OCI-LY7 (cell line): Measurements from ENCODE around the gene ARID5A. TPM values are rescaled to one million over a fixed set of nuclear protein-coding genes. Genes with fewer than 3 reads are reported as not detected.

ENCODE experiments used
- BruUV-seq: library from RNA; stranded (reverse); fragments of 400-500 nt; replicated peaks from 2 replicates; lab custom pipeline; 2021; lab: Mats Ljungman, UMichigan
- CTCF ChIA-PET: fragments of 300-600 bp; sonication (Branson Sonifier 250); formaldehyde crosslinking; loops from one replicate; lab custom pipeline; 2022; ENCODE audit warnings: antibody characterized with exemption; ENCODE audit not compliant: unreplicated experiment; lab: Charles Lee
- POLR2A ChIA-PET: fragments of 300-600 bp; sonication (Branson Sonifier 250); formaldehyde crosslinking; loops from one replicate; lab custom pipeline; 2022; ENCODE audit warnings: antibody characterized with exemption; lab: Charles Lee
- DNase-seq: peaks from one replicate; pipeline ENCODE4 v3.0.0-alpha.2; 2015; ENCODE audit warnings: low spot score
- H2AFZ ChIP-seq: fragments of 200-600 bp; sonication (generic), shearing (Covaris generic); 2 replicates; pipeline ENCODE4 v1.6.1; 2014; ENCODE audit warnings: mild to moderate bottlenecking, antibody characterized with exemption, low read length, moderate library complexity
- H3K27ac ChIP-seq: fragments of 200-600 bp; sonication (generic); 2 replicates; pipeline ENCODE4 v1.5.1; 2014; ENCODE audit warnings: mixed run types, low read depth, mild to moderate bottlenecking, moderate library complexity, low read length, inconsistent platforms; ENCODE audit not compliant: poor library complexity, severe bottlenecking
- H3K36me3 ChIP-seq: fragments of 200-600 bp; sonication (generic); 2 replicates; pipeline ENCODE4 v1.6.1; 2014; ENCODE audit warnings: mild to moderate bottlenecking, antibody characterized with exemption, low read length, moderate library complexity, mixed read lengths; ENCODE audit not compliant: insufficient read depth
- H3K4me1 ChIP-seq: fragments of 200-600 bp; sonication (generic); 2 replicates; pipeline ENCODE4 v1.5.1; 2014; ENCODE audit warnings: mild to moderate bottlenecking, low read length; ENCODE audit not compliant: insufficient read depth, poor library complexity, severe bottlenecking
- H3K4me2 ChIP-seq: fragments of 200-600 bp; sonication (generic); 2 replicates; pipeline ENCODE4 v1.6.1; 2014; ENCODE audit warnings: mild to moderate bottlenecking, low read length
- H3K4me3 ChIP-seq: fragments of 200-600 bp; sonication (generic); 2 replicates; pipeline ENCODE4 v1.5.1; 2014; ENCODE audit warnings: mild to moderate bottlenecking, low read depth, low read length; ENCODE audit not compliant: poor library complexity, severe bottlenecking
- H3K79me2 ChIP-seq: fragments of 200-600 bp; sonication (generic); 2 replicates; pipeline ENCODE4 v1.6.1; 2016; ENCODE audit warnings: low read depth, mild to moderate bottlenecking, low read length, moderate library complexity, mixed read lengths; ENCODE audit not compliant: insufficient read depth
- H3K9me2 ChIP-seq: fragments of 200-600 bp; sonication (generic); 2 replicates; pipeline ENCODE4 v1.6.1; 2016; ENCODE audit warnings: mild to moderate bottlenecking, low read length, mixed read lengths; ENCODE audit not compliant: insufficient read depth
- H3K9me3 ChIP-seq: fragments of 200-600 bp; sonication (generic); 2 replicates; pipeline ENCODE4 v1.6.1; 2014; ENCODE audit warnings: mild to moderate bottlenecking, mixed run types, low read length, mixed read lengths
- H4K20me1 ChIP-seq: fragments of 200-600 bp; sonication (generic); 2 replicates; pipeline ENCODE4 v1.6.1; 2014; ENCODE audit warnings: mild to moderate bottlenecking, antibody characterized with exemption, low read length, moderate library complexity, mixed read lengths; ENCODE audit not compliant: insufficient read depth
- EZH2phosphoT487 ChIP-seq: fragments of 200-600 bp; sonication (generic); IDR thresholded peaks from 2 replicates; pipeline ENCODE4 v1.6.1; 2018; ENCODE audit warnings: low read depth, borderline replicate concordance, mild to moderate bottlenecking, mixed run types, antibody characterized with exemption, low read length, moderate library complexity, mixed read lengths
- intact Hi-C: fragments of 100-400 bp; cut with micrococcal nuclease; formaldehyde crosslinking; loops from one replicate; pipeline ENCODE4 v1.10.0; 2022; ENCODE audit not compliant: unreplicated experiment
- total RNA-seq, 2 experiments: library from RNA; depleted of rRNA in 1 of 2; stranded (reverse); fragments of >200 nt in 1 of 2; shearing (Covaris generic) in 1 of 2; gene quantifications; 2 replicates each; pipeline ENCODE4 v1.2.3, GENCODE V29; 2014 to 2022
- TF ChIP-seq, protein P1 (sequence below): fragments of 200-600 bp; sonication (generic); conservative IDR thresholded peaks from 2 replicates; pipeline ENCODE4 v1.5.1; 2014; ENCODE audit warnings: mild to moderate bottlenecking, antibody characterized with exemption, low read length, moderate library complexity, mixed read lengths

Gene ARID5A
- total RNA-seq, 2 experiments from 2014 or later = 4.4 to 6.0 TPM

DNA sequence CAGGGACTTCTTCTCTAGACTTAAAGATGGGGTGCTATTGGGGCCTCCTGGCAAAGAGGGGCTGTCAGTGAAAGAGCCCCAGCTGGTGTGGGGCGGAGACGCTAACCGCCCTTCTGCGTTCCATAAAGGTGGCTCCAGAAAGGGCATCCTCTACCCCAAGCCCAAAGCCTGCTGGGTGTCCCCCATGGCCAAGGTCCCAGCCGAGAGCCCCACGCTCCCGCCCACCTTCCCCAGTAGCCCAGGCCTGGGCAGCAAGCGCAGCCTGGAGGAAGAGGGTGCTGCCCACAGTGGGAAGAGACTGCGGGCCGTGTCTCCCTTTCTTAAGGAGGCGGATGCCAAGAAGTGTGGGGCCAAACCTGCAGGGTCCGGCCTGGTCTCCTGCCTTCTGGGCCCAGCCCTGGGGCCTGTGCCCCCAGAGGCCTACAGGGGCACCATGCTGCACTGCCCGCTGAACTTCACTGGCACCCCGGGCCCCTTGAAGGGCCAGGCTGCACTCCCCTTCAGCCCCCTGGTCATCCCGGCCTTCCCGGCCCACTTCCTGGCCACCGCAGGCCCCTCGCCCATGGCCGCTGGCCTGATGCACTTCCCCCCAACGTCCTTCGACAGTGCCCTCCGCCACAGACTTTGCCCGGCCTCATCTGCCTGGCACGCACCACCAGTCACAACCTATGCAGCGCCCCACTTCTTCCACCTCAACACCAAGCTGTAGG is 15.2 kb downstream of the ARID5A start:
- Histone ChIP-seq H3K4me3 (no peak overlapping the region), H3K9me2 (no peaks in the 10 kb centered on the region), H2AFZ (no peak overlapping the region), H3K36me3 (no peaks in the 10 kb centered on the region), H3K79me2 (no peaks in the 10 kb centered on the region), H3K9me3 (no peaks in the 10 kb centered on the region), H3K4me1 (no peaks in the 10 kb centered on the region), H3K27ac (no peak overlapping the region), H4K20me1 (no peaks in the 10 kb centered on the region), H3K4me2 (no peak overlapping the region)
- TF ChIP-seq, protein P1, sequence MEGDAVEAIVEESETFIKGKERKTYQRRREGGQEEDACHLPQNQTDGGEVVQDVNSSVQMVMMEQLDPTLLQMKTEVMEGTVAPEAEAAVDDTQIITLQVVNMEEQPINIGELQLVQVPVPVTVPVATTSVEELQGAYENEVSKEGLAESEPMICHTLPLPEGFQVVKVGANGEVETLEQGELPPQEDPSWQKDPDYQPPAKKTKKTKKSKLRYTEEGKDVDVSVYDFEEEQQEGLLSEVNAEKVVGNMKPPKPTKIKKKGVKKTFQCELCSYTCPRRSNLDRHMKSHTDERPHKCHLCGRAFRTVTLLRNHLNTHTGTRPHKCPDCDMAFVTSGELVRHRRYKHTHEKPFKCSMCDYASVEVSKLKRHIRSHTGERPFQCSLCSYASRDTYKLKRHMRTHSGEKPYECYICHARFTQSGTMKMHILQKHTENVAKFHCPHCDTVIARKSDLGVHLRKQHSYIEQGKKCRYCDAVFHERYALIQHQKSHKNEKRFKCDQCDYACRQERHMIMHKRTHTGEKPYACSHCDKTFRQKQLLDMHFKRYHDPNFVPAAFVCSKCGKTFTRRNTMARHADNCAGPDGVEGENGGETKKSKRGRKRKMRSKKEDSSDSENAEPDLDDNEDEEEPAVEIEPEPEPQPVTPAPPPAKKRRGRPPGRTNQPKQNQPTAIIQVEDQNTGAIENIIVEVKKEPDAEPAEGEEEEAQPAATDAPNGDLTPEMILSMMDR = no peak
- TF ChIP-seq EZH2phosphoT487 = no peak
- CTCF ChIA-PET = no interaction called here
- no peak for DNase-seq
- POLR2A ChIA-PET = no interaction called here
- BruUV-seq = no TSS peak
- intact Hi-C loops = no loop called here

GRCh38 chr2:96552315-96553175 is 16.0 kb downstream of the ARID5A start:
- DNase-seq = no peak
- Histone ChIP-seq H3K9me2 (no peaks in the 10 kb centered on the region), H3K9me3 (no peaks in the 10 kb centered on the region), H3K4me1 (no peaks in the 10 kb centered on the region), H3K79me2 (no peaks in the 10 kb centered on the region), H4K20me1 (no peaks in the 10 kb centered on the region), H3K4me3 (no peak overlapping the region), H3K27ac (no peak overlapping the region), H2AFZ (no peak overlapping the region), H3K36me3 (no peaks in the 10 kb centered on the region), H3K4me2 (no peak overlapping the region)
- POLR2A ChIA-PET = no interaction called here
- intact Hi-C loops = no loop called here
- CTCF ChIA-PET = interaction anchor here (0.5 kb wide), 1 partner anchor 21 kb away, joined by 3 read pairs; no protein-coding TSS in a partner anchor
- BruUV-seq = no TSS peak
- TF ChIP-seq EZH2phosphoT487 = no peak
- TF ChIP-seq, protein P1 = no peak
